IPS-20b (cell line): ENCODE results near the gene OR4Q2.

Experiments
- H3K27ac ChIP-seq: one replicate; pipeline ENCODE4 v1.5.1; 2013; ENCODE audit warnings: low read length
- H3K27me3 ChIP-seq: 2 replicates; pipeline ENCODE4 v1.6.1; 2013; ENCODE audit warnings: mild to moderate bottlenecking, low read length, inconsistent platforms; ENCODE audit not compliant: insufficient read depth
- H3K36me3 ChIP-seq: 2 replicates; pipeline ENCODE4 v1.6.1; 2013; ENCODE audit warnings: low read depth, mild to moderate bottlenecking, inconsistent platforms, low read length, moderate library complexity; ENCODE audit not compliant: insufficient read depth
- H3K4me1 ChIP-seq: 2 replicates; pipeline ENCODE4 v1.6.1; 2013; ENCODE audit warnings: mild to moderate bottlenecking, control low read depth, inconsistent platforms, low read length, moderate library complexity; ENCODE audit not compliant: insufficient read depth
- H3K4me3 ChIP-seq: 2 replicates; pipeline ENCODE4 v1.5.1; 2013; ENCODE audit warnings: mild to moderate bottlenecking, low read length, inconsistent platforms
- H3K9ac ChIP-seq: 2 replicates; pipeline ENCODE4 v1.6.1; 2013; ENCODE audit warnings: low read depth, mild to moderate bottlenecking, inconsistent platforms, low read length, moderate library complexity
- H3K9me3 ChIP-seq: 2 replicates; pipeline ENCODE4 v1.6.1; 2013; ENCODE audit warnings: mild to moderate bottlenecking, low read depth, low read length, inconsistent platforms; ENCODE audit not compliant: insufficient read depth

OR4Q2 gene

GRCh38 chr14:20048202-20048601 lies 46.2 kb downstream of the OR4Q2 start:
- Histone ChIP-seq H3K27me3 (no peaks in the 10 kb centered on the region), H3K27ac (no peak overlapping the region), H3K9me3 (peaks cover 87% of the 10 kb centered on the region), H3K36me3 (no peaks in the 10 kb centered on the region), H3K4me3 (no peak overlapping the region), H3K9ac (no peak overlapping the region), H3K4me1 (no peaks in the 10 kb centered on the region)
